ENCODE results near the gene PTPRT. TPM values are rescaled to one million over a fixed set of nuclear protein-coding genes. Genes with fewer than 3 reads are reported as not detected.

Gene PTPRT
- total RNA-seq, 1 experiment from 2014 or later, result not detected

DNA sequence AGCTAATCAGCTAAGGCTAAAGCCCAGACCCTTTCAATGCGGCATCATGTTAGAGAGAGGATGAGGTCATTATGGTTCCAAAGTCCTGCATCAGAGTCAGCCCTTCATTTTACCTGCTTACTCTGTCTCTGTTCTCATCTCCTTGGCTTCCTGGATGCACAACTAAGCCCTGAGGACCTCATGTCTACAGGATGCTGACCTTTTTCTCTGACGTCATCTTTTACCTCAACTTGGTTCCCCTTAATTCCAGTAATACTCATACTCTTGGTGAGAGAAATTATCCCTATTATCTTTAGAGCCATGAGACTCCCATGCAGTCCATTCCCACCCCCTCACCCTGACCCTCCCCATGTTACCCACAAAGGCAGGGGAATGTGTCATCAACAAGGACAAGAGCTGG is 935.0 kb downstream of the PTPRT start:
- DNase-seq (no peak), ATAC-seq (no peak)
- no peaks in the 10 kb centered on the region for H3K4me1 ChIP-seq (ENCODE audit: insufficient read depth, low read length)
- no TSS peak for BruUV-seq (replicated peaks)
- no peaks in the 10 kb centered on the region for H3K9me2 ChIP-seq (replicated peaks; ENCODE audit: low read length)
- H4K20me1 ChIP-seq (ENCODE audit: low read length), result no peaks in the 10 kb centered on the region
- no peak overlapping the region for H3K4me2 ChIP-seq (ENCODE audit: low read length)
- H3K79me2 ChIP-seq (ENCODE audit: low read length), result no peaks in the 10 kb centered on the region
- no peaks in the 10 kb centered on the region for H3F3A ChIP-seq (ENCODE audit: low read length, unreplicated experiment)
- no peak overlapping the region for H3K9ac ChIP-seq (ENCODE audit: low read length)
- H3K4me3 ChIP-seq (ENCODE audit: low read length), result no peak overlapping the region
- H2AFZ ChIP-seq (ENCODE audit: low read length), result no peak overlapping the region
- intact Hi-C loops (cut with micrococcal nuclease), result no loop called here
- CTCF ChIA-PET, result no interaction called here
- no peaks in the 10 kb centered on the region for H3K27me3 ChIP-seq (ENCODE audit: low read length)
- POLR2A ChIA-PET (ENCODE audit: unreplicated experiment), result no interaction called here
- H3K36me3 ChIP-seq (ENCODE audit: low read depth, low read length), result no peaks in the 10 kb centered on the region
- peaks cover 39% of the 10 kb centered on the region for H3K9me3 ChIP-seq (ENCODE audit: low read length)
- no peak for TF ChIP-seq EZH2 (IDR thresholded peaks at IDR 0.05; ENCODE audit: low read length, unreplicated experiment)
- TF ChIP-seq, protein P1, sequence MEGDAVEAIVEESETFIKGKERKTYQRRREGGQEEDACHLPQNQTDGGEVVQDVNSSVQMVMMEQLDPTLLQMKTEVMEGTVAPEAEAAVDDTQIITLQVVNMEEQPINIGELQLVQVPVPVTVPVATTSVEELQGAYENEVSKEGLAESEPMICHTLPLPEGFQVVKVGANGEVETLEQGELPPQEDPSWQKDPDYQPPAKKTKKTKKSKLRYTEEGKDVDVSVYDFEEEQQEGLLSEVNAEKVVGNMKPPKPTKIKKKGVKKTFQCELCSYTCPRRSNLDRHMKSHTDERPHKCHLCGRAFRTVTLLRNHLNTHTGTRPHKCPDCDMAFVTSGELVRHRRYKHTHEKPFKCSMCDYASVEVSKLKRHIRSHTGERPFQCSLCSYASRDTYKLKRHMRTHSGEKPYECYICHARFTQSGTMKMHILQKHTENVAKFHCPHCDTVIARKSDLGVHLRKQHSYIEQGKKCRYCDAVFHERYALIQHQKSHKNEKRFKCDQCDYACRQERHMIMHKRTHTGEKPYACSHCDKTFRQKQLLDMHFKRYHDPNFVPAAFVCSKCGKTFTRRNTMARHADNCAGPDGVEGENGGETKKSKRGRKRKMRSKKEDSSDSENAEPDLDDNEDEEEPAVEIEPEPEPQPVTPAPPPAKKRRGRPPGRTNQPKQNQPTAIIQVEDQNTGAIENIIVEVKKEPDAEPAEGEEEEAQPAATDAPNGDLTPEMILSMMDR (conservative IDR thresholded peaks at IDR 0.05; ENCODE audit: low read depth, low read length), result no peak
- no peak for TF ChIP-seq EZH2phosphoT487 (IDR thresholded peaks at IDR 0.05; ENCODE audit: borderline replicate concordance, low read length)
- H3K27ac ChIP-seq (ENCODE audit: low read length), result no peak overlapping the region

DNA sequence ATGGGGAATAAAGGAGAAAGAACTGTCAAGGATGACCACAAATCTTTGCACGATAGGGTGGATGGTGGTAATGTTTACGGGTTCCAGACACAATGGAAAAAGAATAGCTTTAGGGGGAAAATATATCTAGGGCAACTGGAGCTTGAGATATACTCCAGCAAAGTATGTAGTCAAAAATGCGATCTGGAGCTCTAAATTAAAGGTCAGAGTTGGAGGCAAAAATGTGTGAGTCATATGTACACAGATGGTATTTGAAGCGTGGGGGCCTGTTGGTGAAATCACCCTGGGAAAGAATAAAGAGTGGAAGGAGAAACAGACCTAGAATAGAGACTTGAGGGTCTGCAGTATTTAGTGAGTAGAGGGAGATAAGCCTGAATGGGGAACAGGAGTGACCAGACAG is 937.6 kb downstream of the PTPRT start:
- Histone ChIP-seq H2AFZ (ENCODE audit: low read length) (no peak overlapping the region), H3K9me3 (ENCODE audit: low read length) (peaks cover 42% of the 10 kb centered on the region), H3K79me2 (ENCODE audit: low read length) (no peaks in the 10 kb centered on the region), H3K4me3 (ENCODE audit: low read length) (no peak overlapping the region), H3K27ac (ENCODE audit: low read length) (no peak overlapping the region), H4K20me1 (ENCODE audit: low read length) (no peaks in the 10 kb centered on the region), H3F3A (ENCODE audit: low read length, unreplicated experiment) (no peaks in the 10 kb centered on the region), H3K4me1 (ENCODE audit: insufficient read depth, low read length) (no peaks in the 10 kb centered on the region), H3K27me3 (ENCODE audit: low read length) (no peaks in the 10 kb centered on the region), H3K9me2 (replicated peaks; ENCODE audit: low read length) (no peaks in the 10 kb centered on the region), H3K4me2 (ENCODE audit: low read length) (no peak overlapping the region), H3K36me3 (ENCODE audit: low read depth, low read length) (no peaks in the 10 kb centered on the region), H3K9ac (ENCODE audit: low read length) (no peak overlapping the region)
- no TSS peak for BruUV-seq (replicated peaks)
- CTCF ChIA-PET, result no interaction called here
- TF ChIP-seq EZH2 (IDR thresholded peaks at IDR 0.05; ENCODE audit: low read length, unreplicated experiment) (no peak), EZH2phosphoT487 (IDR thresholded peaks at IDR 0.05; ENCODE audit: borderline replicate concordance, low read length) (no peak)
- TF ChIP-seq, protein P1 (conservative IDR thresholded peaks at IDR 0.05; ENCODE audit: low read depth, low read length), result no peak
- no peak for DNase-seq
- no peak for ATAC-seq
- POLR2A ChIA-PET (ENCODE audit: unreplicated experiment), result no interaction called here
- intact Hi-C loops (cut with micrococcal nuclease), result no loop called here

DNA sequence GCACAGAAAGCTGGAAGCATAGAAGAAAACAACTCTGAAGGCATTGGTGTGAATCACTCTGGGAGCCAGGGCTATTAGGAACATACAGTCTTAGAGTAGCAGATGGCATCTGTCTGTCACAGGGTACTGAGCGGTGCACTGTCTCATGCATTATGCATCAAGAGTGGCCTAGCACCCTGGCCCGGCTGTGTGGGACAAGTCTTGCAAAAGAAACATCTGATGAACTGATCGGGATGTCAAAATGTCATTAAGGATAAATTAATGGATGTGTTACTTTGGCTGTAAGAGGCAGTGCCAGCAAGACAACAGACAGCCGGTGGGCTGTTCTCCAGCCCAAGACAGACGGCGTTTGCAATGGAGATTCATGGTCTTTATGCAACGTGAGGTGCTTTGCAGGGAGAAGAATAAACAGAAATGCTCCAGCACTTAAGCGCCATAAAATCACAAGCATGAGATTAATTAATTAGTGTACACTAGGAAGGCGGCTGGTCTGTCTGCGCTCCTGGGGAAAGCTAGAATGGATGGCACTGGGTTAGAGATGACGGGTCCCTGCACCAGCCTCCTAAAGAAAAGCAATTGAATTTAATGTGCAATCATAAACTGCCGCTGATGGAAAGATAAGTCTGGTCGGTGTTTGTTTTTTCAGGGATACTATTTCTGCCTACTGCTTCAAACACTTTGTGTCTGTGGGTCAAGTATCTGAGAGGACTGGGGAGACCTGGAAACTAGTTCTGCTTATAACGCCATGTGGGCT is 970.9 kb downstream of the PTPRT start:
- no peak overlapping the region for H3K9ac ChIP-seq (ENCODE audit: low read length)
- no TSS peak for BruUV-seq (replicated peaks)
- H3K36me3 ChIP-seq (ENCODE audit: low read depth, low read length), result no peaks in the 10 kb centered on the region
- H3K9me2 ChIP-seq (replicated peaks; ENCODE audit: low read length), result no peaks in the 10 kb centered on the region
- H3K27ac ChIP-seq (ENCODE audit: low read length), result no peak overlapping the region
- H3K4me1 ChIP-seq (ENCODE audit: insufficient read depth, low read length), result no peaks in the 10 kb centered on the region
- H3K4me3 ChIP-seq (ENCODE audit: low read length), result no peak overlapping the region
- H3K4me2 ChIP-seq (ENCODE audit: low read length), result no peak overlapping the region
- CTCF ChIA-PET, result no interaction called here
- DNase-seq, result no peak
- H3F3A ChIP-seq (ENCODE audit: low read length, unreplicated experiment), result no peaks in the 10 kb centered on the region
- H3K79me2 ChIP-seq (ENCODE audit: low read length), result no peaks in the 10 kb centered on the region
- TF ChIP-seq EZH2 (IDR thresholded peaks at IDR 0.05; ENCODE audit: low read length, unreplicated experiment) (no peak), EZH2phosphoT487 (IDR thresholded peaks at IDR 0.05; ENCODE audit: borderline replicate concordance, low read length) (no peak)
- TF ChIP-seq, protein P1 (conservative IDR thresholded peaks at IDR 0.05; ENCODE audit: low read depth, low read length), result no peak
- H4K20me1 ChIP-seq (ENCODE audit: low read length), result no peaks in the 10 kb centered on the region
- no peak overlapping the region for H2AFZ ChIP-seq (ENCODE audit: low read length)
- H3K9me3 ChIP-seq (ENCODE audit: low read length), result peaks cover 24% of the 10 kb centered on the region
- POLR2A ChIA-PET (ENCODE audit: unreplicated experiment), result no interaction called here
- no peaks in the 10 kb centered on the region for H3K27me3 ChIP-seq (ENCODE audit: low read length)
- intact Hi-C loops (cut with micrococcal nuclease), result no loop called here
- ATAC-seq, result no peak

Measured in PC-3 (cell line).